ENCODE results near the gene TSPAN8.
"Not testable (repeated sequence)": the region's sequence is repeated elsewhere in the genome, so short reads cannot be mapped to it uniquely, and the experiment has no call there.

TSPAN8 gene

DNA sequence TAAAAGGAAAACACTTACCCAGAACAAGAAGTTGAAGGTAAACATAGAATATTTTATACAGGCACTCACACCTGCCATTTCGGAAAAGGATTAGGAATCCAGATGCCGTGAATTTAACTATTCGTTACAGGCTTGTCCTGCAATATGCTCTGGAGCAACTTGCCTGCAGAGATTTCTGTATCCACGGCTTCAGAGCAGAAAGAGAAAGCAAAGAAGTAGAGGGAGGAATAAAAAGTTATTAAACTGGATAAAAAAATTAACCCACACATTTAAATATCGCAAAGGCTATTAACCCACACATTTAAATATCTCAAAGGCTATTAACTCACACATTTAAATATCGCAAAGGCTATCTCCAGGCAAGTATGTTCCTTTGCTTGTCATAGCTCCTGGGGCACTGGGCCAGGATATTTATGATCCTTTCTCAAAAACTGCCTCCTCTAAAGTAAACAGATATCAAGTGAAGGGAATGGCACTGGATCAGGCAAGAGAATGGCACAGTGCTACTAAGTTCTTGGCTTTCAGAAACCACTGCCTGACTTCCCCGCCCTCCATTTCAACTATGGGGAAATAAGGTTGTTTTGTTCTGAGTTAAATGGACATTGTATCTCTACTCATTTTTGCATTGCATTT lies at the start of gene TSPAN8:
TSPAN8 (minus strand) TSS at position 399 of the 633 bp plus-strand sequence; CDS start at position 78, 321 bp downstream.
- no peak for DNase-seq

DNA sequence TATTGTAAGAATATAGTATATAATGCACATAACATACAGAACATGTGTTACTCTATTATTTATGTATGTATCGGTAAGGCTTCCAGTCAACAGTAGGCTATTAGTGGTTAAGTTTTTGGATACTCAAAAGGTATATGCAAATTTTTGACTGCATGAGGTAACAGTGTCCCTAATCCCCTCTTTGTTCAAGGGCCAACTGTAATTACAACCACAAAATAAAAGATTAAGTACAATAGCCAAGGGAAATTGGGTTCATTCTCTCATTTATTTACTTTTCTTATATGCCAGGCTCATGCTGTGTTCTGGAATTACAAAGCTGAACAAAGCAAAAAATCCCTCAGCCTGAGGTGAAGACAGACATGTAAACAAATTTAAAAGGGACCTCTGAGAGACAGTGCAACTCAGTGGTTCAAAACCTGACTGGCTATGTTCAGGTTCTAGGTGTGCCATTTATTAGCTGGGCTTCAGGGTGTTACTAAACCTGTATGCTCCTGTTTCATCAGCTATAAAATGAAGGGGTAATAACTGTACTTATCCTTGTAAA lies 43.4 kb upstream of the TSPAN8 start:
- DNase-seq, result no peak

GRCh38 chr12:71200706-71201105 lies 42.9 kb upstream of the TSPAN8 start:
- DNase-seq, result no peak

DNA sequence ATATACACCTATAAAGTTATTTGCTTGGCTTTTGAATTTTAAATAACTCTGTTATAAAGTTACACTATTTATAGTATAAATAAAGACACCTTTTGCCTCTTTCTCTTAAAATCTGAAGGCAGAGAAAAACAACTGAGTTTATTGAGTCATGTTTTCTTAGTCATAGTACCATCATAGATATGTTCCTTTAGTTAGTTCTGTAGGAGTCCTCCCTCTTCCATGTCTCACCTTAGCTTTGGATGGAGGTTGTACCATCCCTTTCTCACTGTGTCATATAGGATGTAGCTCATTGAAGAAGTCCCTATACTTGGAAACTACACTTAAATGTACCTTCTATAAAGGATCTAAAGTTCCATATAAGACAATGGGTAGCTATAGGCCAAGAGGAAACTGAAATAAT lies 39.7 kb upstream of the TSPAN8 start:
- DNase-seq, result no peak

GRCh38 chr12:71195338-71195896 lies 37.6 kb upstream of the TSPAN8 start:
- DNase-seq, result no peak

DNA sequence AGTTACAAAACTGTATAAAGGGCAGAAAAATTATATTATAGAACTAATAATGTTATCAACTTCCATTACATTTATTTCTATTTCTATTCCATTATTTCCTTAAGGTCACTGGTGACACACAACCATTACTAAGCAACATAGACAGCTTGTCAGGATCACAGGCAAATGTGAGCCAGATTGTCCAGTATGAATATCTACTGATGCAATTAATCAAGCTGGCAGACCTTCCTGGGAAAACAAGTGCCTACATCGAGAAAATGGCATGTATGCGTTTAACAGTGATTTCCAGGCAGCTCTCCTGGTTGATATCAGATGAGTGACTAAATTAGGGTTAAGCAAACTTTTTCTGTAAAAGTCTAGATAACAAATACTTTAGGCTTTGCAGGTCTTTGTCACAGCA lies 36.9 kb upstream of the TSPAN8 start:
- DNase-seq, result no peak

DNA sequence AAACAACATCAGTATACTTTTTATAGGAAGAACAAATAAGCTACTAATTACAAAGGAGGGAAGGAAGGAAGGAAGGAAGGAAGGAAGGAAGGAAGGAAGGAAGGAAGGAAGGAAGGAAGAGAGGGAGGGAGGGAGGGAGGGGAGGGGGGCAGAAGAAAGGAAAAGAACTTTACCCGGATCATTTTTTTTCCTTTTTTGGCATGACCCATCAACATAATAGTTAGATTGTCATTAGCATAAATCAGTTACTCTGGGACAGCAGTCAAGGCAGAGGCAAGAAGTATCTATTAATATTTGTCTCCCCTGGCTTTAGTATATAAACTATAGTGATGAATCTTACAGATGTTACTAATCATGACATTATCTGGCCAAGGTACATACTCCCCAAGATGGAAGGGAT lies 35.2 kb upstream of the TSPAN8 start:
- DNase-seq, result no peak

GRCh38 chr12:71191509-71192196 lies 33.9 kb upstream of the TSPAN8 start:
- DNase-seq, result no peak

DNA sequence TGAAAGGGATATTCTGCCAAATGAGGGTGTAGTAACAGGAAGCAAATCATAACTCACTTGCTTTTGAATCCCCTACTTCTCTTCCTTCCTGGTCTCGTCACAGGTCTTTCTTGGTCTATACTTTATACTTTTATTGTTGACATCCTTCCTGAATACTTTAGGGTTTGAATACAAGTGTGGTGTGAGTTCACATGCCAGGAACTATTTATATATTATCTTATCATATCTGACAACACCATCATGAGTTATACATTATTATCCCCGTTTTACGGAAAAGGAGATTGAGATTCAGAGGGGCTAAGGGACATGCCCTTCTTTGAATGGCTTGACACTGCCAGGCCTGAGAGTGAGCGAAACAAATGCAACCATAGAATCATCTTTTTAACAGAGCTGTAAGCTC lies 33.0 kb upstream of the TSPAN8 start:
- no peak for DNase-seq

GRCh38 chr12:71187379-71187778 lies 29.6 kb upstream of the TSPAN8 start:
- no peak for DNase-seq

- DNase-seq, result no peak
These were observed 28.9 kb upstream of the TSPAN8 start for GRCh38 chr12:71186571-71187288.

GRCh38 chr12:71183846-71184245 lies 26.0 kb upstream of the TSPAN8 start:
- DNase-seq, result no peak

DNA sequence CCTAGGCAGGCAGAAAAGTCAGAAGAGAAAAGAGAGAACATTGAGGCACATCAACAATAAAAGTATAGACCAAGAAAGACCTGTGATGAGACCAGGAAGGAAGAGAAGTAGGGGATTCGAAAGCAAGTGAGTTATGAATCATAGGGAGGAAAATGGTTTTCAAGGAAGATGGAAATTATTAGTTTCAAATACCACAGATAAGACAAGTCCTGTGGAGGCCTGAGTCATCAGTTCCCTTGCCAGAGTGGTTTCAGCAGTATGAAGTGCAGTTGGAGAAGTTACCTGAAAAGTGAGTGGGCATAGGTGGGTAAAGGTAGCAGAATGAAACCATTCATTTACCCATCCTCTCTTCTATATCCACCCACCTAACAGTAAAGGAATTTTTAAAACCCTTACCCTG lies 25.2 kb upstream of the TSPAN8 start:
- no peak for DNase-seq

- DNase-seq, result no peak
These were observed 20.4 kb upstream of the TSPAN8 start for GRCh38 chr12:71178162-71178561.

GRCh38 chr12:71174825-71175224 lies 17.0 kb upstream of the TSPAN8 start:
- DNase-seq, result no peak

DNA sequence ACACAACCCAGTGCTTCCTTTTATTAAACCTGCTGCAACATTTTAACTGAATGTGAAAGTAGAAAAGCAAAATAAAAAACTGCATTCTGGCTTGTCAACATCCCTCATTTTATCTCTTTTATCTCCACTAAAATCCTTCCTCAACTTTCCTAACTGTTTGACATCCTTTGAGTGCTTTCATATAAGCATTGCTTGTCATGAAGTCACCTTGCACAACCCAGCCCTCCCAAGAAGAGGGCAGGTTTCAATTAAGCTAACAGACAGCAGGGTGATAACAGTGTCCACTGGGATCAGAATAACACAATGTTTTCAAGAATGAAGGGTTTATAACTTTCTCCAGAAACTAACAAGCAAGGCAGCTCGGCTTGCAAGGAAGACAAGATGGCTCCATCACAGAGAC lies 16.3 kb upstream of the TSPAN8 start:
- no peak for DNase-seq

DNA sequence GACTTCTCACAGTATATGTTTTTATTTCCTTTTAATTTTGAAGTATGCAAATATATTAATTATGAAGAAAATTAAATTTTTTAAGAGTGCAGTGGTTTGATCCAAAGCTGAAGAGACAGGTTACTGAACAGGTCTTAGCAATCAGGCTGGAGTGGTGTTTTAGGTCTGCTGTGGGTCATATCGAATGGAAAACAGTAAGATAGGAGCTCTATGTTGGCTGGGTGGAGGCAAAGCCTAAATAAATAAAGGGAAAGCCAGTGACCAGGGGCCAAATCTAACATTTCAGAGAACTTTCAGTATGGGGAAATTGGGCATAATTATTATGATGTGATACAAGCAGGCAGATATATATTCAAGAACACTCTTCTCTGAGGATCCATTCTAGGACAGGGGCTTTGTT lies 12.7 kb upstream of the TSPAN8 start:
- DNase-seq, result no peak

GRCh38 chr12:71169286-71169685 lies 11.5 kb upstream of the TSPAN8 start:
- DNase-seq, result no peak

DNA sequence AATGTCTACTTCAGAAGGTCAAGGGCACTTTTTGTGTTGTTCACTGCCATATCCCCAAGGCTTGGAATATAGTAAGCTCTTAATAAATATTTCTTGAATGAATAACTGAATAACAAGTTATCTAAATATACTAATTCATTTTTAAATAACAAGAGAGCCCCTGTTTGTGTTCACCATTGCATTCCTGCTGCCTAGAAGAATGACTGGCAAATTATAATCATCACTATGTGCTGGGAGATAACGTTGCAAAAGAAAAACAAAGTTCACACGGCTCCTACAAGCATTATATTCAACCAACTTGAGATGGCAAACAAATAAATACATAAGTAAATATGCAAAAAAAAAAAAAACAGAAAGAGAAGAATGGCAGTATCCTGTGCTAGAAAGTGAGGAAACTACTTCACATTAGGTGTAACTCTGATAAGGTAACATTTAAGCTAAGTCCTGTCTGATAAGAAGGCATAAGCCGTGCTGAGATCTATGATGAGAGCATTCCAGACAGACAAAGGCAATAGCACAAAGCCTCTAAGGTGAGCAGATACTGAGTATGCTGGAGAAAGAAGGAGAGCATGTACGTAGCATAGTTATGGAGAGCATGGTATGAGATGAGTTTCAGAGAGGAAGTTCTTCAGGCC lies 9.2 kb upstream of the TSPAN8 start:
- no peak for DNase-seq

DNA sequence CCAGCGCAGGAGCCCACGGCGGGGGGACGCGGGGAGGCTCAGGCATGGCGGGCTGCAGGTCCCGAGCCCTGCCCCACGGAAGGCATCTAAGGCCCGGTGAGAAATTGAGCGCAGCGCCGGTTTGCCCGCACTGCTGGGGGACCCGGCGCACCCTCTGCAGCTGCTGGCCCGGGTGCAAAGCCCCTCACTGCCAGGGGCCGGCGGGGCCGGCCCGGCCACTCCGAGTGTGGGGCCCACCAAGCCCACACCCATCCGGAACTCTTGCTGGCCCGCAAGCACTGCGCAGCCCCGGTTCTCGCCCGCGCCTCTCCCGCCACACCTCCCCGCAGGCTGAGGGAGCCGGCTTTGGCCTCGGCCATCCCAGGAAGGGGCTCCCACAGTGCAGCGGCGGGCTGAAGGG lies 8.5 kb upstream of the TSPAN8 start:
- DNase-seq, result no peak

GRCh38 chr12:71165780-71166179 lies 8.0 kb upstream of the TSPAN8 start:
- DNase-seq, result not testable (repeated sequence)

GRCh38 chr12:71164568-71165197 lies 6.9 kb upstream of the TSPAN8 start:
- DNase-seq, result no peak

- no peak for DNase-seq
These were observed 6.4 kb upstream of the TSPAN8 start for GRCh38 chr12:71164166-71164565.

All from activated T-cell treated with anti-CD3 and anti-CD28 coated beads for 4 hours (primary cell).